OCI-LY3 (cell line): Measurements from ENCODE around the gene RAB43.

Experiments used
- CTCF ChIP-seq: fragments of 200-600, 300-600 bp; sonication (generic); IDR thresholded peaks from 2 replicates; pipeline ENCODE4 v1.5.1; 2014; ENCODE audit warnings: antibody characterized with exemption, low read length, low read depth
- EZH2phosphoT487 ChIP-seq: fragments of 200-600 bp; shearing (Covaris generic); IDR thresholded peaks from 2 replicates; pipeline ENCODE4 v1.6.1; 2018; ENCODE audit warnings: antibody characterized with exemption, mixed run types, low read depth

DNA sequence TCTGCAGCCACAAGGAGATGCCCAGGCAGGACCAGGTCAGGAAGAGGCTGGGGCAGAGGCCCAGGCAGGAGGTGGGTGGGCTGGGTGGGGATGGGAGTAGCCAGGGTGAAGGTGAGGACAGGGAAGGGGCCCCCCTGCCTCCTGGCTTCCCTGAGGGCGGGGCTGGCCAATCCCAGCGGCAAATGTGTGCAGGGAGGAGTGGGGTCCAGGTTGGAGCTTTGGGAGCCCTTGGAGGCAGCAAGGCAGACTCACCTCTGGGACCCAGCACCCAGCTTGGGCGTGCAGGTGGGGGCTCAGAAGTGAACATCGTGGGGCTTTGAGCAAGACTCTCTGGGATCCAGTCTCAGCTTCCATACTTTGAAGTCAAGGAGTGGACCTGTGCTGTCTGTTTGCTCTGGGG lies 35.8 kb downstream of the RAB43 start:
- TF ChIP-seq CTCF (no peak), EZH2phosphoT487 (no peak)
